CD14-positive monocyte (primary cell): Measurements from ENCODE around the gene SMIM30. TPM values are rescaled to one million over a fixed set of nuclear protein-coding genes. Genes with fewer than 3 reads are reported as not detected.

Experiments
- DNase-seq, 3 donors: peaks; one replicate each; pipeline ENCODE4 v3.0.0-alpha.2; 2011 to 2022
- H2AFZ ChIP-seq: 2 replicates; pipeline ENCODE4 v1.6.0; 2012; ENCODE audit warnings: mild to moderate bottlenecking, low read depth, low read length, inconsistent platforms; ENCODE audit not compliant: insufficient read depth, poor library complexity, severe bottlenecking
- H3K27ac ChIP-seq, 2 donors: 1 replicate in 1 of 2; 2 replicates in 1 of 2; pipeline ENCODE4 v1.5.1; 2012 to 2013; ENCODE audit warnings: low read length in 2 of 2, control low read depth in 1 of 2, inconsistent platforms in 1 of 2, low read depth in 1 of 2, mild to moderate bottlenecking in 1 of 2
- H3K27me3 ChIP-seq, 2 donors: one replicate each; pipeline versions ENCODE4 v1.6.0 to v1.6.1; 2011 to 2013; ENCODE audit warnings: low read length in 2 of 2; ENCODE audit not compliant: control insufficient read depth in 2 of 2, insufficient read depth in 2 of 2
- H3K36me3 ChIP-seq, 2 donors: replicated peaks in 1 of 2; 1 replicate in 1 of 2; 2 replicates in 1 of 2; pipeline versions ENCODE4 v1.5.1 to v1.6.1; 2012 to 2013; ENCODE audit warnings: low read length in 2 of 2, control low read depth in 1 of 2, inconsistent platforms in 1 of 2, mild to moderate bottlenecking in 1 of 2; ENCODE audit not compliant: insufficient read depth in 2 of 2, control insufficient read depth in 1 of 2
- H3K4me1 ChIP-seq, 2 donors: 1 replicate in 1 of 2; 2 replicates in 1 of 2; pipeline versions ENCODE4 v1.5.1 to v1.6.1; 2012 to 2013; ENCODE audit warnings: low read length in 2 of 2, control low read depth in 1 of 2, inconsistent platforms in 1 of 2, mild to moderate bottlenecking in 1 of 2, moderate library complexity in 1 of 2; ENCODE audit not compliant: insufficient read depth in 2 of 2, control insufficient read depth in 1 of 2
- H3K4me2 ChIP-seq: replicated peaks from 2 replicates; pipeline ENCODE3; 2012; ENCODE audit warnings: low read length, moderate library complexity, mild to moderate bottlenecking; ENCODE audit not compliant: poor library complexity, severe bottlenecking; ENCODE audit errors: extremely low read depth
- H3K4me3 ChIP-seq, 3 experiments: fragments of 200-600 bp in 1 of 3; sonication (generic) in 1 of 3; replicated peaks in 1 of 3; 1 replicate in 2 of 3; 2 replicates in 1 of 3; pipeline ENCODE4 v1.5.1; 2011 to 2013; ENCODE audit warnings: low read length in 3 of 3, mild to moderate bottlenecking in 3 of 3, control low read depth in 2 of 3, low read depth in 2 of 3, inconsistent platforms in 1 of 3, moderate library complexity in 1 of 3
- H3K79me2 ChIP-seq: 2 replicates; pipeline ENCODE4 v1.6.0; 2012; ENCODE audit warnings: mild to moderate bottlenecking, control low read depth, inconsistent platforms, low read length, moderate library complexity; ENCODE audit not compliant: insufficient read depth
- H3K9ac ChIP-seq: 2 replicates; pipeline ENCODE4 v1.6.0; 2017; ENCODE audit warnings: low read length, mild to moderate bottlenecking; ENCODE audit not compliant: insufficient read depth, poor library complexity, severe bottlenecking
- H3K9me3 ChIP-seq, 2 donors: replicated peaks in 1 of 2; 1 replicate in 1 of 2; 2 replicates in 1 of 2; pipeline versions ENCODE4 v1.5.1 to v1.6.1; 2012 to 2013; ENCODE audit warnings: low read length in 2 of 2, control low read depth in 1 of 2; ENCODE audit not compliant: control insufficient read depth in 1 of 2, insufficient read depth in 1 of 2
- H4K20me1 ChIP-seq: 2 replicates; pipeline ENCODE4 v1.6.0; 2012; ENCODE audit warnings: mild to moderate bottlenecking, low read length, control low read depth, moderate library complexity; ENCODE audit not compliant: insufficient read depth
- H3K27ac Mint-ChIP-seq, 7 donors: one replicate each; pipeline ENCODE4 v1.8.0; 2020; ENCODE audit warnings: mild to moderate bottlenecking in 7 of 7, mixed read lengths in 7 of 7, moderate library complexity in 6 of 7, inconsistent platforms in 2 of 7
- H3K27me3 Mint-ChIP-seq, 3 donors: one replicate each; pipeline ENCODE4 v1.8.0; 2021 to 2022; ENCODE audit warnings: low read depth in 3 of 3, mild to moderate bottlenecking in 3 of 3, mixed read lengths in 3 of 3, moderate library complexity in 3 of 3, inconsistent platforms in 1 of 3
- H3K36me3 Mint-ChIP-seq, 2 donors: one replicate each; pipeline ENCODE4 v1.8.0; 2020; ENCODE audit warnings: mixed read lengths in 2 of 2, inconsistent platforms in 1 of 2, mild to moderate bottlenecking in 1 of 2
- H3K4me1 Mint-ChIP-seq: one replicate; pipeline ENCODE4 v1.8.0; 2020; ENCODE audit warnings: mild to moderate bottlenecking, mixed read lengths
- H3K4me3 Mint-ChIP-seq, 2 donors: one replicate each; pipeline ENCODE4 v1.8.0; 2020; ENCODE audit warnings: mild to moderate bottlenecking in 2 of 2, mixed read lengths in 2 of 2, moderate library complexity in 1 of 2
- H3K9me3 Mint-ChIP-seq, 7 donors: one replicate each; pipeline ENCODE4 v1.8.0; 2020 to 2022; ENCODE audit warnings: mixed read lengths in 7 of 7, mild to moderate bottlenecking in 6 of 7, moderate library complexity in 6 of 7, inconsistent platforms in 2 of 7
- WGBS: methylation state at CpG from one replicate; pipeline ENCODE4 v1.1.5; 2013; ENCODE audit warnings: missing lambda C conversion rate; ENCODE audit not compliant: insufficient coverage; 5-methylcytosine and 5-hydroxymethylcytosine counted together
- intact Hi-C, 2 donors: fragments of 100-400 bp; cut with micrococcal nuclease; formaldehyde crosslinking; loops; one replicate each; pipeline versions ENCODE4 v1.15.0 to v1.15.1; 2023
- polyA plus RNA-seq, 3 donors: library from polyadenylated mRNA; depleted of rRNA in 1 of 3; unstranded in 2 of 3; stranded (reverse) in 1 of 3; fragments of 300-500 nt in 2 of 3; fragments of >200 nt in 1 of 3; fragmentation: Illumina TruSeq in 2 of 3; gene quantifications; 1 replicate in 2 of 3; 2 replicates in 1 of 3; pipeline ENCODE4 v1.2.3, GENCODE V29; 2012 to 2021
- TF ChIP-seq, protein P1 (sequence below): fragments of 200-600 bp; IDR thresholded peaks from one replicate; pipeline ENCODE4 v1.8.0; 2022; ENCODE audit warnings: antibody characterized with exemption, mild to moderate bottlenecking

Gene SMIM30
- polyA plus RNA-seq, 3 donors: 11.6 to 55.0 (median 43.6) TPM

DNA sequence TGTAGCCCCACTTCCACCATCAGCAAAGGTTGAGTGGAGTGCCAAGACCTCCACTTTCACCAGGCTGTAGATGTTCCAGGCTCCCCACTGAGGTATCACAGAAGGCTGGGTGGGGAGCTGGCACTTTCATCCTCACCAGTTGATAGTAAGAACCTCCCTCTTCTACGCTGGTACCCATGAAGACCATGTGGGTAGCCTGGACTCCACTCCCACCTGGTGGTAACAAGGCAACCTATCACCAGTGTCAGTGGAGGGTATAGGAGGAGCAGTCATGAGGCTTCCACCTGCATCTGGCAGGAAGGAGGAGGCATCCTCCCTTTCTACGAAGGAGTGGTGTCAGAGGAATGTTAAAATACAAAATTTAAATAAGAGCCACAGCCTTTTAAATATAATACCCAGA lies 4.4 kb downstream of the SMIM30 start:
- Histone ChIP-seq H3K9ac (no peak overlapping the region), H3K27ac (no peak overlapping the region), H3K4me3 (no peak overlapping the region), H3K4me1 (peaks cover 19 to 24% of the 10 kb centered on the region in 2 donors), H3K27me3 (no peaks in the 10 kb centered on the region), H3K79me2 (no peaks in the 10 kb centered on the region), H2AFZ (no peak overlapping the region), H3K9me3 (no peaks in the 10 kb centered on the region), H3K4me2 (no peak overlapping the region), H4K20me1 (no peaks in the 10 kb centered on the region), H3K36me3 (no peaks in the 10 kb centered on the region)
- peaks cover 0 to 2% (median 0%) of the 10 kb centered on the region in 3 donors for H3K27me3 Mint-ChIP-seq
- H3K36me3 Mint-ChIP-seq: peaks cover 0 to 9% of the 10 kb centered on the region in 2 donors
- DNase-seq: peak in 1 of 3 donors; percentile 7
- TF ChIP-seq, protein P1, sequence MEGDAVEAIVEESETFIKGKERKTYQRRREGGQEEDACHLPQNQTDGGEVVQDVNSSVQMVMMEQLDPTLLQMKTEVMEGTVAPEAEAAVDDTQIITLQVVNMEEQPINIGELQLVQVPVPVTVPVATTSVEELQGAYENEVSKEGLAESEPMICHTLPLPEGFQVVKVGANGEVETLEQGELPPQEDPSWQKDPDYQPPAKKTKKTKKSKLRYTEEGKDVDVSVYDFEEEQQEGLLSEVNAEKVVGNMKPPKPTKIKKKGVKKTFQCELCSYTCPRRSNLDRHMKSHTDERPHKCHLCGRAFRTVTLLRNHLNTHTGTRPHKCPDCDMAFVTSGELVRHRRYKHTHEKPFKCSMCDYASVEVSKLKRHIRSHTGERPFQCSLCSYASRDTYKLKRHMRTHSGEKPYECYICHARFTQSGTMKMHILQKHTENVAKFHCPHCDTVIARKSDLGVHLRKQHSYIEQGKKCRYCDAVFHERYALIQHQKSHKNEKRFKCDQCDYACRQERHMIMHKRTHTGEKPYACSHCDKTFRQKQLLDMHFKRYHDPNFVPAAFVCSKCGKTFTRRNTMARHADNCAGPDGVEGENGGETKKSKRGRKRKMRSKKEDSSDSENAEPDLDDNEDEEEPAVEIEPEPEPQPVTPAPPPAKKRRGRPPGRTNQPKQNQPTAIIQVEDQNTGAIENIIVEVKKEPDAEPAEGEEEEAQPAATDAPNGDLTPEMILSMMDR: no peak
- H3K27ac Mint-ChIP-seq: no peak overlapping the region
- peaks cover 0 to 3% (median 1%) of the 10 kb centered on the region in 7 donors for H3K9me3 Mint-ChIP-seq
- H3K4me1 Mint-ChIP-seq: peaks cover 23% of the 10 kb centered on the region
- intact Hi-C loops: no loop called here
- WGBS: no CpG with 5 or more reads among the region's 2 CpGs
- H3K4me3 Mint-ChIP-seq: no peak overlapping the region

DNA sequence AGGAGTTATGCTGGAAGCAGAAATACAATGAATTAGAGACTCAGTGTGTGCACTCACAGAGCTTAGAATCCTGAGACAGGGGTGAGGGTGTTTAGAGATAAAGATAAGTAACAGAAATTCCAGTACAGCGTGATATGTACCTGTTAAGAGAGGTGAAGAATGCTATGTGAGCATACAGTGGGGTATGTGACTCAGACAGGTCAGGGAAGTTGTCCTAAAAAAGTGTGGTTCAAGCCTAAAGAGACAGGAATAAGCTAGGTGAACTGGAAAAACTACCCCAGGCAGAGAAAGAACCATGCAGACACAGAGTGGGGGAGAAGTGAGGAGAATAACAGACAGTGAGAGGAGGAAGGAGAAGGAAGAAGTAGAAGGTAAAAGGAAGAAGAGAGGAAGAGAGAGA lies 8.6 kb downstream of the SMIM30 start:
- H3K4me2 ChIP-seq: no peak overlapping the region
- no peaks in the 10 kb centered on the region for H3K36me3 ChIP-seq
- no peaks in the 10 kb centered on the region for H3K4me1 ChIP-seq
- TF ChIP-seq, protein P1: no peak
- intact Hi-C loops: no loop called here
- no peak for DNase-seq
- peaks cover 0 to 2% (median 0%) of the 10 kb centered on the region in 3 donors for H3K27me3 Mint-ChIP-seq
- H4K20me1 ChIP-seq: no peaks in the 10 kb centered on the region
- H3K4me3 Mint-ChIP-seq: no peak overlapping the region
- H3K36me3 Mint-ChIP-seq: peaks cover 0 to 9% of the 10 kb centered on the region in 2 donors
- H3K27ac Mint-ChIP-seq: no peak overlapping the region
- H3K9ac ChIP-seq: no peak overlapping the region
- H3K4me1 Mint-ChIP-seq: peaks cover 9% of the 10 kb centered on the region
- no peak overlapping the region for H3K27ac ChIP-seq
- H3K79me2 ChIP-seq: no peaks in the 10 kb centered on the region
- peaks cover 0 to 4% (median 1%) of the 10 kb centered on the region in 7 donors for H3K9me3 Mint-ChIP-seq
- H3K4me3 ChIP-seq: no peak overlapping the region
- no peaks in the 10 kb centered on the region for H3K9me3 ChIP-seq
- H3K27me3 ChIP-seq: no peaks in the 10 kb centered on the region
- H2AFZ ChIP-seq: no peak overlapping the region
- WGBS: 100% methylated on average over 1 of the region's 1 CpG
